MG63 (cell line): ENCODE results near the gene TPRG1. TPM values are rescaled to one million over a fixed set of nuclear protein-coding genes. Genes with fewer than 3 reads are reported as not detected.

ENCODE experiments used
- DNase-seq: peaks from one replicate; pipeline ENCODE4 v3.0.0-alpha.2; 2020
- H3K27me3 ChIP-seq: fragments of 250-450 bp; sonication (Bioruptor Pico); 2 replicates; pipeline ENCODE4 v1.5.1; 2020; ENCODE audit warnings: mild to moderate bottlenecking, moderate library complexity
- H3K36me3 ChIP-seq: fragments of 250-450 bp; sonication (Bioruptor Pico); 2 replicates; pipeline ENCODE4 v1.5.1; 2020; ENCODE audit warnings: mild to moderate bottlenecking, moderate library complexity
- H3K4me3 ChIP-seq: fragments of 250-450 bp; sonication (Bioruptor Pico); 2 replicates; pipeline ENCODE4 v1.5.1; 2020; ENCODE audit warnings: mild to moderate bottlenecking, moderate library complexity
- H3K9me3 ChIP-seq: fragments of 250-450 bp; sonication (Bioruptor Pico); 2 replicates; pipeline ENCODE4 v1.5.1; 2020; ENCODE audit warnings: mild to moderate bottlenecking, moderate library complexity
- total RNA-seq: library from RNA; depleted of rRNA; stranded (reverse); fragments of >200 nt; shearing (Covaris generic); gene quantifications from 2 replicates; pipeline ENCODE4 v1.2.3, GENCODE V29; 2014; ENCODE audit warnings: low replicate concordance

TPRG1 gene
- total RNA-seq, 1 experiment from 2014 or later = 0.16 TPM

DNA sequence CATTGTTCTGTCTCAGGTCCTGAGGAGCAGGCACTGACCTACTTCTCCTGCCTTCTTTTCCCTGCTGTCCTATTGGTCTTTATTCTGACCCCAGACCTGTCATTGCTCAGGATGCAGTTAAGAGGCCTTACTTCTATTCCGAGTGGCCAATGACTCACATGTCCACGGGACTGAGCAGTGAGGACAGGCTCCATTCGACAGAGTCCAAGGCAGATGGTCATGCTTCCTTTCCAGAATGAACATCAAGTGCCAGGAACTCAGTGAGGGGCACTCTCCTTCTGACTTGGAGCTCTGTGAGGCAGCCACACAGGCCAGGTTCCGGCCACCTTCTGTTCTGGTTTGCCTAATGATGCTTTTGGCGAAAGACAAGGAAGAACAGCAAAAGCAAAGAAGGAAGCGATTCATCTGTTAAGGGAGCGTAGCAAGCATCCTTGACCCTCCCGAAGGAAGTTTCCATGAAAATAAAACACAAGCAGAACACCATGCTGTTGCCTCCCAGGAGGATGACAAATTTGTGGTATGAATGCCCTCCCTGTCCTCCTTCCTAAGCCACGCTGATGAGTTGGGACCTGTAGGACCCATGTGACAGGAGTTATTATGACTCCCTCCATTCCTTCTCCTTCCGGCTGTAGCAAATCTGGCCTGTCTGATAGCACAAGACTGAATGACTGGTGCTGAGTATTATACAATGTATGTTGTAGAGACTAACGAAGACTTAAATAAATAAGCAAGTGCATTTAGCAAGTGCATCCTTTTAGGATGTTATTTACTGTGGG is 14.4 kb upstream of the TPRG1 start:
- no peaks in the 10 kb centered on the region; the same call in 1 of the 2 replicates for H3K27me3 ChIP-seq
- no peak overlapping the region for H3K4me3 ChIP-seq
- H3K9me3 ChIP-seq = no peaks in the 10 kb centered on the region
- no peaks in the 10 kb centered on the region for H3K36me3 ChIP-seq
- no peak for DNase-seq

DNA sequence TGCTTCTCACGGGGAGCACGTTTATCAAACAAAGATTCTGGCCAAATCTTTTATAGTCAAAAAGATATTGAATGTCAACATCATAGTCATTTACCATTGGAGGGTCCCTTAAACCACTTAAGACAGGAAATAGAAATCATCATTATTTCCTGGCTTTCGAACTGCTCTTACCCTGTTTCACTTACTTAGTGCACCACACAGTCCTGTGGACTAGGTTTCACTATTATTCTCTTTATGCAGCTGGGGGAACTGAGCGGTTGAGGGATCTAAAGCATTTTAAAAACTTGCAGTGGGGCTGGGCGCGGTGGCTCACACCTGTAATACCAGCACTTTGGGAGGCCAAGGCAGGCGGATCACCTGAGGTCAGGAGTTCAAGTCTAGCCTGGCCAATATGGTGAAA is 13.7 kb upstream of the TPRG1 start:
- Histone ChIP-seq H3K36me3 (no peaks in the 10 kb centered on the region), H3K9me3 (no peaks in the 10 kb centered on the region), H3K27me3 (no peaks in the 10 kb centered on the region; the same call in 1 of the 2 replicates), H3K4me3 (no peak overlapping the region)
- DNase-seq = no peak

DNA sequence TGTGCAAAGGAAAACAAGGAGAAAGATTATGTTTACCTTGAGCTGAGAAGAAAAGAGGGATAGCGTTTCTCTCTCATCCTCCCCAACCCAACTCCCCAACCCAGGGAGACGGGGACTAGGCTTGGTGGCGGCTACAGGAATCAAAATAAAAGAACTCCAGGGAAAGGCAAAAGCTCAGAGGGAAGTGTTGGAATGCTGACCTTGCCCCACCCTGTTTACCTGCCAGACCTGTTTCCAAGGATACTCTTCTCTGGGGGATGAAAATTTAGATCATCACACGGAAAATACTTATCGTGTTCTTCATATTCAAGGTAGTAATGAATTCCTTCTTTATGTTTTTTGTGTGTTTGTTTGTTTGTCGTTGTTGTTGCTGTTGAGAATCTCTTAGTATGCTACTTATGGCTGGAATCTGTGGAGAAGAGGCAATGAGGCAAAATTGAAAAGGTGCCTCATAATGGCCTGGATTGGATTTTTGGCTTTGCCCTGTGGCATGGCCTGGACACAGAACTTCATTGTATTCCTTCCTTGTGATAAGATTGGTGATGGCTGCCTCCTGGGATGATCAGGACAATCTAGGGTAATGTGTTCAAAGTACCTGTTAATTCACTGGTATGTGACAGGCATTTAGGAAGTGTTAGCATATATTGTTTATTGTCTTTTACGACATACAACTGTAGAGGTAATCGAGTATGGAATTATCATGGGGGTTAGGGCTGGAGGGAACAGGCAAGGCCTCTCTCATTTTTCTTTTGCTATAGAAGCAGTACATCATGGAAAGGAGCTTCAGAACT is 11.1 kb upstream of the TPRG1 start:
- Histone ChIP-seq H3K9me3 (no peaks in the 10 kb centered on the region), H3K4me3 (no peak overlapping the region), H3K27me3 (no peaks in the 10 kb centered on the region; the same call in 1 of the 2 replicates), H3K36me3 (no peaks in the 10 kb centered on the region)
- DNase-seq = no peak

DNA sequence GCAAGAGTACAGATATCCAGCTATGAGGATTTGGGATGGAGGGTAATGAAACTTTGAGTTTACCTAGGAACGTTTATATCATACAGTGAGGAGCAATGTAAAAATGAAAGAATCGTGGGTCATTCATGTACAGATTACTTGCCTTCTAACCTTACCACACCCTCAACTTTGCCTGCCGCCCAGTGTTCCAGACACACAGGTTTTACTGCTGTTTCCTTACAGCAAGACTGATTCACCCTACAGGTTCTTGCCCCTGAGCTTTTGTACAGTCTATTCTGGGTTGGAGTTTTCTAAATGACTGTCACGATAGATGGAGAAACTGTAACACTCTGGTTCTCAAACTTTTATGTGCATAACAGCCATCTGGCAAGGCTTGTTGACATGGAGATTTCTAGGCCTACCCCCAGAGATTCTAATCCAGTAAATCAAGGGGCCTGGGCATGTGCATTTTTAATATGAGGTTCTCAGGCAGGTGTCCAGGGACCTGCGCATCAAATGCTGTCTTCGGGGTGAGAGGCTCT is 6.6 kb upstream of the TPRG1 start:
- Histone ChIP-seq H3K9me3 (no peaks in the 10 kb centered on the region), H3K4me3 (no peak overlapping the region), H3K27me3 (no peaks in the 10 kb centered on the region)

DNA sequence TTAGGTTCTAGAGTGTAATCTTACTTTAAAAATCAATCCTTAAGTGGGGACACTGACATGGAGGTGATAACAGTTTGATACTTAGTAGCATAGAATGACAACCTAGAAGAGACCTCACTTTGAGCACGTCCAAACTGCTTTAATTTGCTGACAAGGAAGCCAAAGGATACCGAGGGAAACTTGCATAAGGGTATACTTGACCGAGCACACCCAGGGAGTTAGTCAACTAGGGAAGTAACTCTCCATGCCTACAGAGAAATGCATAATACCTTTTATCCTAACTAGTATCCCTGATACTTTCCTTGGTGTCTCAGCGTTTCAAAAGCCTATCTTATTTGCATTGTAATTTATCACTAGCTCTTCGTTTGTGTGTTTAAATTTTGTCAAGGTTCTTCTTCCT is 5.5 kb upstream of the TPRG1 start:
- H3K4me3 ChIP-seq = no peak overlapping the region
- H3K36me3 ChIP-seq = no peaks in the 10 kb centered on the region
- H3K27me3 ChIP-seq = no peaks in the 10 kb centered on the region
- DNase-seq = no peak
- H3K9me3 ChIP-seq = no peaks in the 10 kb centered on the region

More for the DNA sequence above, 6.6 kb upstream of the TPRG1 start:
- H3K36me3 ChIP-seq = no peaks in the 10 kb centered on the region
- DNase-seq = no peak

DNA sequence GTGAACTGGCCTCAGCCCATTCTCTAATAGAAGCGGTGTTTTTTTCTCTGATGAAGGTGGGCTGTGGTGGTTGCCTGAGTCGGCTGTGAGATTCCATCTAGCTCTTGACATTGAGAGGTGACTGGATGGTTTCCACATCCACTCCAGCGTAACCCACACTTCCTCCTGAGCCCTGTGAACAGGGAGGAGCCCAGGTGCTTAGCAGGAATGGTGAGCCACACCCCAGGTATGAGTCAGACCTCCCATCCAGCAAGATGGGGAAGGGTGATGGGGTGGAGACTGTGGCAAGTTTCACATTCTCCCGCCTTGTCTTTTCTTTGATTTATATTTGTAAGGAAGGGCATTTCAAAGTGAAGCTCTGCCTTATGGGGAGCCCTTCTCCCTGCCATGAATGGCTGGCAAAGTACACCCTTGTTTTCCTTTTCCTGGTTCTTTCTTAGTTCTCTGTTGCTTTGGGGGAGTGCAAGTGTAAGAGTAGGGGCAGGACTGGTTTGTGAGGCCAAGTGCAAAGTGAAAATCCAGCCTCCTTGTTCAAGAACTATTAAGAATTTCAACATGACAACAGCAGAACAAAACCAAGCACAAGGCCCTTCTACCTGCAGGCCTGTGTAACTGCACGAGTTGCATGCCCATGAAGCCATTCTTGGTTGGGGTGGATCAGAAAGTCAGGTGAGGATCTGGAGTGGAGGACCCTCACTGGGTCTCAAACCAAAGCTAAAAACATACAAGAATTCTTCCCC is 4.6 kb upstream of the TPRG1 start:
- Histone ChIP-seq H3K36me3 (no peaks in the 10 kb centered on the region), H3K27me3 (no peaks in the 10 kb centered on the region), H3K9me3 (no peaks in the 10 kb centered on the region), H3K4me3 (no peak overlapping the region)
- no peak for DNase-seq

DNA sequence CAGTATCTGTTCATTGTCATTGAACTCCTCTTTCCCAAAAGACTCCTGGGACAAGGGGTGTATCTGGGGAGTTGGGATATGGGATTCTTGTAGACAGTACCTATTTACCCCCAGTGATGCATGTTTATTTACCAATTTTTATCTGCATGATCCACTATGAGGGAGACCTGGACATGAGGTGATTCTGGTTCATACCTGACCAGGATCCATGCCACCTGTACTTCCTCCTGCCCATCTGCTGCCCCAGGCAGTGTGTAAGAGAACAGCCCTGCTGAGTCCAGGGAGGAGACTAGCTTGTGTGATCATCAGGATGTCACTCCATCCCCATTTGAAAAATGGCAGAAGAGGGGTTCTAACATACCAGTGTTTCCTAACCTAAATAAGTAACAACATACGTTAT is 3.1 kb upstream of the TPRG1 start:
- no peak for DNase-seq
- H3K27me3 ChIP-seq = no peaks in the 10 kb centered on the region
- no peak overlapping the region for H3K4me3 ChIP-seq
- H3K9me3 ChIP-seq = no peaks in the 10 kb centered on the region
- no peaks in the 10 kb centered on the region for H3K36me3 ChIP-seq

DNA sequence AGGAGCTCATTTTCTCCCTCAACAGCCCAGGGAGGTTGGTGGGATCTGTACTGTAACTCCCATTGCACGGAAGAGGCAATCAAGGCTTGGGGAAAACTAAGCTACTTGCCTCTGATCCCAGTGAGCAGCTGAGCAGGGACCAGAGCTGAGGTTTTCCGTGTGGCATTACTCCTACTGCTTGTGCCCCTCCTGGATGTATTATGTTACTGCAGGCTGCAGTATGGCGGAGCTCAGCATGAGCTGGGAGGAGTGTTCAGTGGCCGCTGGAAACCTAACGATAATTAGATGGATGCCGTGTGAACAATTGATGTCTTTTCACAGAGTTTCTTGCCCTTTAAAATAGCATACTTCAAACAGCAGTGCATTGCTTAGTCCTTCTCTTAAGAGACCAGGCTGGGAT is 2.0 kb upstream of the TPRG1 start:
- Histone ChIP-seq H3K27me3 (no peaks in the 10 kb centered on the region), H3K4me3 (no peak overlapping the region), H3K9me3 (no peaks in the 10 kb centered on the region), H3K36me3 (no peaks in the 10 kb centered on the region)
- DNase-seq = no peak

DNA sequence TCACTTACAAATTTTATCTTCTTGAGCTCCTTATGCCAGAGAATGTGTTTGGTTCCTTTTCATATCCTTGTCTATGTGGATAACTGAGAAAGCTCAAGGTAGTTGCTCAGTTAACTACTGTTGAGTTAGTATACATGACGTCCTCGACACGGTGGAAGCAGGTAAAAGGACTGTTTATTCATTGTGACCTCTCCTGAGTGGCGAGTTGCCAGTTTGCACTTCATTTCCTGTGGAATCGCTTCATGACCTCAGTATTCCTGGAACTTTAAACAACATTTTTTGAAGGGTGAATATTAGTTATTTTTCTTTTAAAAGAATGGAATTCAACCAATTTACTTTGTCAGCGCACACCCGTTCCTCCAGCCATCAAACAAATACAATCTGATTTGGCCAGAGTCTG is 1.2 kb upstream of the TPRG1 start:
- Histone ChIP-seq H3K9me3 (no peaks in the 10 kb centered on the region), H3K36me3 (no peaks in the 10 kb centered on the region), H3K4me3 (no peak overlapping the region), H3K27me3 (no peaks in the 10 kb centered on the region)
- DNase-seq = no peak

DNA sequence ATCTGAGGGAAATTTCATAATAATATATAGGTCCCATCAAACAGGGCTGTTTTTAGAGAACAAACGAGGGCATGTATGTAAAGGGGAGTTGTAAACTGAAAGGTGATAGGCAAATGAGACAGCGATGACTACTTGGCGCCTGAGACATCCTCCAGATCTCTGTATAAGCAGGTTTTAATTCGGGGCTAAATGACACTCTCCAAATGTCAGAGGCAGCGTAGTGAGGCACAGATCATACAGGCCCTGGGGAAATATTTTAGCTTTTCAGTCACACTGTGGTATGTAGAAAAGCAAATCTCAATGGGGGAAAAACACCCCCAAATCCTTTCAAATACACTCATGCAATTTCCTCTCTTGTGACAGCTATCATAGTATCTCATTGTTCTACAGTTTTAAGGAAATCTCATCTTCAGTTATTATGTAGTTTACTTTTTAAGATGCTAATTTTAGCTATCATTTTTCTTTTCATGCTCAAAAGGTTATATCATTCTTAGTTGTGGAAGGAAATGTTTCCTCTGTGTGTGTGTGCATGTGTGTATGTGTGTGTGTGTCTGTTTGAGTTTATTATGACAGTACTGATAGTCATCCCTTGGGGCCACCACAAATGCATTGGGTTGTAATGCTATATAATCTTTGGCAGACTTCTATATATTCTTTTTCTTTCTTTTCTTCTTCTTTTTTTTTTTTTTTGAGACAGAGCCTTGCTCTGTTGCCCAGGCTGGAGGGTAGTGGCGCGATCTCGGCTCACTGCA is 1.1 kb downstream of the TPRG1 start:
- Histone ChIP-seq H3K4me3 (no peak overlapping the region), H3K9me3 (no peaks in the 10 kb centered on the region), H3K36me3 (no peaks in the 10 kb centered on the region), H3K27me3 (no peaks in the 10 kb centered on the region)
- no peak for DNase-seq

DNA sequence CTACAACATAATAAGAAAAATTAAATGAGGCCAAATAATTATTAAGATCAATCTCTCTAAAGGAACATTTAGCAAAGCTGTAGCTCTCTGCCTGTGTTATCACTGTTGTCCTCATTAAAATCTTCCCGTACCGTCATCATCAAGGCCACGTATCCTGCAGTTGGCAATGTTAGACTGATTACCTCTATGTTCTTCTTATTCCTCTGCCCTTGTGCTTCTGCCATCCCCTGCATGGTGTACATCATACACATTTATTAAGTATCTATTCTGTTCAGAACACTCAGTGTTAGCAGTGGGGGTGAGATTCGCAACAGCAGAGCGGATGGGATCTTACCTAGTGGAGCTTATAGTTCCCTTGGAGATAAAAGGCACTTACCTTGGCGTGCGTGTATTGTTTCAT is 12.8 kb downstream of the TPRG1 start:
- Histone ChIP-seq H3K9me3 (peaks cover 7% of the 10 kb centered on the region), H3K4me3 (no peak overlapping the region), H3K27me3 (no peaks in the 10 kb centered on the region), H3K36me3 (no peaks in the 10 kb centered on the region)
- no peak for DNase-seq

DNA sequence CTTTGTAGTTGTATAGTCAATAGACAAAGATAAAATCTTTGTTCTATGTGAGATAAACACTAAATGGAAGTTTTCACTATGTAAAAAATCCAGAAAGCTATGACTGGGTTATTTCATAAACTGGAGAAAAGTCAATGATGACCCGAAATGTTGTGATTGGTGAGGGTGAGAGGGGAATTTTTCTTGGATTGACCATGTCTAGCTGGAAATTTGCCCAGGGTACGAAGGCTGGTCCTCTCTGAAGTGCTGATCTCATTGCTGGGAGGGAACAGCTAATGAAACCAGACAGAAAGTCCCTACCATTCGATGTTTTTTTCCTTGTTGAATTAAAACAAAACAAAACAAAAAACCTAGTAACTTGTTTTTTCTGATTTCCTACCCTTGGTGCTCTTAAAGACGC is 14.3 kb downstream of the TPRG1 start:
- peak; percentile 7 for DNase-seq
- H3K36me3 ChIP-seq = no peaks in the 10 kb centered on the region
- H3K9me3 ChIP-seq = peaks cover 5% of the 10 kb centered on the region; the same call in 1 of the 2 replicates
- H3K4me3 ChIP-seq = no peak overlapping the region
- H3K27me3 ChIP-seq = no peaks in the 10 kb centered on the region

DNA sequence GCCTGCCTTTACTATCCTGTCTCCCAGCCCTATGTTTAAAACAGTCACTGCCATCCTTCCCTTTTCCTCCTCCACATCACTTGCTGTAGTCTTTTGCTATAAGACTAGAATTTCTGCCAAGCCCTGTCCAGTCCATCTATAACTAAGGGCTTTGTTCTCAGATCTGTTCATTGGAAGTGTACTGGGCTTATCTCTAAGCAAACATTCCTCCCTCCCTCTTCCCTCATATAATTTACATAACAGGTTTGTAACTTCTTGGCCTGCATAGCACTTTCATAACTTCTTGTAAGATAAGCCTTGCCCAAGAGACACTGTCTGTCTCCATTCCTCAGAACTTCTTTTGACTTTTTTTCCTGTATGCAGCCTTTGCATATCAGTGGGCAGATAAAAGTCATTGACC is 16.7 kb downstream of the TPRG1 start:
- no peaks in the 10 kb centered on the region for H3K36me3 ChIP-seq
- no peaks in the 10 kb centered on the region for H3K27me3 ChIP-seq
- DNase-seq = no peak
- H3K9me3 ChIP-seq = peaks cover 10% of the 10 kb centered on the region
- H3K4me3 ChIP-seq = no peak overlapping the region

DNA sequence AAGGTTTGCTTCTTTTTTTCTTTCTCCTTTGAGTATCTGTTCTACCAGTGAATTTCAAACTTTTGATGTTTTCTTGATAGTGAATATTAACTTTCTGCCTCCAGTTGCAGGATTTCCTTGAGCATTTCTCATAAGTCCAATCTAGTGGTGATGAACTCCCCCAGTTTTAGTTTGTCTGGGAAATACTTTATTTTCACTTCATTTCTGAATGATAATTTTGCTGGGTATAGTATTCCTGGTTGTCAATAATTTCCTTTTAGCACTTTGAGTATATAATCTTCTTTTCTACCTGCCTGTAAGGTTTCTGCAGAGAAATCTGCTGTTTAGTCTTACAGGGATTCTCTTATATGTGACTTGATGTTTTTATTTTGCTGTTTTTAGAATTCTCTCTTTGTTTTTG is 21.0 kb downstream of the TPRG1 start:
- Histone ChIP-seq H3K9me3 (peaks cover 22% of the 10 kb centered on the region), H3K36me3 (no peaks in the 10 kb centered on the region), H3K4me3 (no peak overlapping the region), H3K27me3 (no peaks in the 10 kb centered on the region)
- no peak for DNase-seq

DNA sequence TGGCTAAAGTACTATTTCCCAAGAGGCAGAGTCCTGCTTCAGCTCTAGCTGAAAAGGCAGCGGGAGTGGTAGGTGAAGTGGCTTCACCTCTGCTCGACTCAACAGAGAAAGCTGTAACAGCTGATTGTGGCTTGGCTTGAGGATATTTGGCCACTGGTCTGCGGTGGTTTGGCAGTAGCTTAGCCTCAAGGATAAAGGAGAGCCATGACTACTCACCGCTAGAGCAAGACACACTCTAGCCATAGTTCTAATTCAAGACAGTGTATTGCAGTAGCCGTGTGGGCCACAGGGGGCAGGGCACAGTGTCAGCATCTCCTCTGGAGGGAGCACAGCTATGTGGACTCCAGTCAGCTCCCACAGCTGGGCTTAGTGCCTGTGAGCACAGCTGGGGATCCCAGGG is 23.5 kb downstream of the TPRG1 start:
- peak; percentile 26 for DNase-seq
- Histone ChIP-seq H3K4me3 (no peak overlapping the region), H3K36me3 (no peaks in the 10 kb centered on the region), H3K27me3 (no peaks in the 10 kb centered on the region), H3K9me3 (peaks cover 22% of the 10 kb centered on the region)

DNA sequence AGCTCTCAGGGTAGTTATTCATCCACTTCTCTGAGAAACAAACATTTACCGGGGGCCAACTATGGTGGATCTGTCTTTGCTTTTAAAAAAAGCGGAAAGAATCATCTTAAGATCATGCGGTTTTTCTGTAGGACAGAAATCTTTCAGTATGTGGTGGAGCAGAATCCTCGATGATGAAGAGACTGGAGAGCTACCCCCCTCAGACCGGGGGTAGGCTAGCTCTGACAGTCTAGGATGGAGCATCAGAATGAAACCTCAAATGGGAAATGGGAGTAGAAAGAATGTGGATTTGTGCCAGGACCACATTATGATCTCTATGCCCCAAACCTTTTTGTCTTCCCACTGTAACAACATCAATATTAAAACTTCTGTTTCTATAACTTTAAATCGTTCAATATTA is 30.3 kb downstream of the TPRG1 start:
- no peak for DNase-seq

More for the DNA sequence above, 30.3 kb downstream of the TPRG1 start:
- no peaks in the 10 kb centered on the region for H3K9me3 ChIP-seq
- no peaks in the 10 kb centered on the region for H3K27me3 ChIP-seq
- H3K4me3 ChIP-seq = no peak overlapping the region
- no peaks in the 10 kb centered on the region for H3K36me3 ChIP-seq
